PC-3 (cell line): ENCODE data around the gene TBXA2R. TPM values are rescaled to one million over a fixed set of nuclear protein-coding genes. Genes with fewer than 3 reads are reported as not detected.

Source experiments
- ATAC-seq: fragments of 200-7000 bp; cut with Tn5 transposase; 2 replicates; pipeline ENCODE4 v1.9.1; 2020; ENCODE audit warnings: mild to moderate bottlenecking, moderate library complexity
- BruUV-seq: library from RNA; stranded (reverse); fragments of 400-500 nt; replicated peaks from 2 replicates; lab custom pipeline; 2021; lab: Mats Ljungman, UMichigan
- CTCF ChIA-PET: fragments of 300-600 bp; sonication (Branson Sonifier 250); formaldehyde crosslinking; loops from one replicate; lab custom pipeline; 2022; ENCODE audit warnings: antibody characterized with exemption; lab: Charles Lee
- POLR2A ChIA-PET: fragments of 300-600 bp; sonication (Branson Sonifier 250); formaldehyde crosslinking; loops from one replicate; lab custom pipeline; 2022; ENCODE audit warnings: antibody characterized with exemption; ENCODE audit not compliant: unreplicated experiment; lab: Charles Lee
- DNase-seq: peaks from one replicate; pipeline ENCODE4 v3.0.0-alpha.2; 2015
- H2AFZ ChIP-seq: fragments of 300-600 bp; sonication (generic); 2 replicates; pipeline ENCODE4 v1.6.0; 2016; ENCODE audit warnings: antibody characterized with exemption, low read length
- H3F3A ChIP-seq: fragments of 300-600 bp; sonication (generic); one replicate; pipeline ENCODE4 v1.6.0; 2017; ENCODE audit warnings: antibody characterized with exemption, low read length, control low read depth, mild to moderate bottlenecking; ENCODE audit not compliant: unreplicated experiment
- H3K27ac ChIP-seq: fragments of 300-600 bp; sonication (generic); 2 replicates; pipeline ENCODE4 v1.5.1; 2016; ENCODE audit warnings: mild to moderate bottlenecking, low read length
- H3K27me3 ChIP-seq: fragments of 300-600 bp; sonication (generic); 2 replicates; pipeline ENCODE4 v1.6.1; 2016; ENCODE audit warnings: low read length, mixed read lengths
- H3K36me3 ChIP-seq: fragments of 300-600 bp; sonication (generic); 2 replicates; pipeline ENCODE4 v1.6.1; 2016; ENCODE audit warnings: low read depth, mixed run types, low read length, mixed read lengths
- H3K4me1 ChIP-seq: fragments of 300-600 bp; sonication (generic); 2 replicates; pipeline ENCODE4 v1.5.1; 2016; ENCODE audit warnings: low read length; ENCODE audit not compliant: insufficient read depth
- H3K4me2 ChIP-seq: fragments of 300-600 bp; sonication (generic); 2 replicates; pipeline ENCODE4 v1.6.0; 2016; ENCODE audit warnings: low read length
- H3K4me3 ChIP-seq: fragments of 300-600 bp; sonication (generic); 2 replicates; pipeline ENCODE4 v1.5.1; 2016; ENCODE audit warnings: mild to moderate bottlenecking, low read length, mixed read lengths
- H3K79me2 ChIP-seq: fragments of 300-600 bp; sonication (generic); 2 replicates; pipeline ENCODE4 v1.6.1; 2017; ENCODE audit warnings: low read length, mixed read lengths
- H3K9ac ChIP-seq: fragments of 300-600 bp; sonication (generic); 2 replicates; pipeline ENCODE4 v1.6.0; 2016; ENCODE audit warnings: mild to moderate bottlenecking, low read length
- H3K9me2 ChIP-seq: fragments of 300-600 bp; sonication (generic); replicated peaks from 2 replicates; pipeline ENCODE4 v1.6.1; 2016; ENCODE audit warnings: mixed run types, low read length, mixed read lengths
- H3K9me3 ChIP-seq: fragments of 300-600 bp; sonication (generic); 2 replicates; pipeline ENCODE4 v1.6.1; 2016; ENCODE audit warnings: low read length, mixed read lengths
- H4K20me1 ChIP-seq: fragments of 300-600 bp; sonication (generic); 2 replicates; pipeline ENCODE4 v1.6.1; 2016; ENCODE audit warnings: low read length, mixed read lengths
- EZH2 ChIP-seq: fragments of 300-600 bp; sonication (generic); IDR thresholded peaks from one replicate; pipeline ENCODE4 v1.6.1; 2017; ENCODE audit warnings: antibody characterized with exemption, mild to moderate bottlenecking, low read length; ENCODE audit not compliant: unreplicated experiment
- EZH2phosphoT487 ChIP-seq: fragments of 300-600 bp; sonication (generic); IDR thresholded peaks from 2 replicates; pipeline ENCODE4 v1.6.1; 2018; ENCODE audit warnings: mild to moderate bottlenecking, antibody characterized with exemption, low read length, borderline replicate concordance
- intact Hi-C: fragments of 100-400 bp; cut with micrococcal nuclease; formaldehyde crosslinking; loops from 2 replicates; pipeline ENCODE4 v1.9.0; 2023
- total RNA-seq: library from RNA; depleted of rRNA; stranded (reverse); fragments of >200 nt; gene quantifications from 2 replicates; pipeline ENCODE4 v1.2.3, GENCODE V29; 2014
- TF ChIP-seq, protein P1 (sequence below): fragments of 300-600 bp; sonication (generic); conservative IDR thresholded peaks from 2 replicates; pipeline ENCODE4 v1.5.1; 2017; ENCODE audit warnings: antibody characterized with exemption, low read depth, mild to moderate bottlenecking, low read length

Gene TBXA2R
- total RNA-seq, 1 experiment from 2014 or later = 0.77 TPM

GRCh38 chr19:3652422-3652821 is 45.7 kb upstream of the TBXA2R start:
- no peak overlapping the region for H3K27ac ChIP-seq
- CTCF ChIA-PET = no interaction called here
- H3K9me2 ChIP-seq = no peaks in the 10 kb centered on the region
- H3K79me2 ChIP-seq = no peaks in the 10 kb centered on the region
- H3K4me3 ChIP-seq = no peak overlapping the region
- no peaks in the 10 kb centered on the region for H4K20me1 ChIP-seq
- no peaks in the 10 kb centered on the region for H3K27me3 ChIP-seq
- H3K9me3 ChIP-seq = no peaks in the 10 kb centered on the region
- no peaks in the 10 kb centered on the region for H3K36me3 ChIP-seq
- POLR2A ChIA-PET = no interaction called here
- intact Hi-C loops = no loop called here
- peaks cover 20% of the 10 kb centered on the region for H3K4me1 ChIP-seq
- DNase-seq (no peak), ATAC-seq (no peak)
- no peaks in the 10 kb centered on the region for H3F3A ChIP-seq
- TF ChIP-seq EZH2 = no peak
- TF ChIP-seq EZH2phosphoT487 = no peak
- TF ChIP-seq, protein P1, sequence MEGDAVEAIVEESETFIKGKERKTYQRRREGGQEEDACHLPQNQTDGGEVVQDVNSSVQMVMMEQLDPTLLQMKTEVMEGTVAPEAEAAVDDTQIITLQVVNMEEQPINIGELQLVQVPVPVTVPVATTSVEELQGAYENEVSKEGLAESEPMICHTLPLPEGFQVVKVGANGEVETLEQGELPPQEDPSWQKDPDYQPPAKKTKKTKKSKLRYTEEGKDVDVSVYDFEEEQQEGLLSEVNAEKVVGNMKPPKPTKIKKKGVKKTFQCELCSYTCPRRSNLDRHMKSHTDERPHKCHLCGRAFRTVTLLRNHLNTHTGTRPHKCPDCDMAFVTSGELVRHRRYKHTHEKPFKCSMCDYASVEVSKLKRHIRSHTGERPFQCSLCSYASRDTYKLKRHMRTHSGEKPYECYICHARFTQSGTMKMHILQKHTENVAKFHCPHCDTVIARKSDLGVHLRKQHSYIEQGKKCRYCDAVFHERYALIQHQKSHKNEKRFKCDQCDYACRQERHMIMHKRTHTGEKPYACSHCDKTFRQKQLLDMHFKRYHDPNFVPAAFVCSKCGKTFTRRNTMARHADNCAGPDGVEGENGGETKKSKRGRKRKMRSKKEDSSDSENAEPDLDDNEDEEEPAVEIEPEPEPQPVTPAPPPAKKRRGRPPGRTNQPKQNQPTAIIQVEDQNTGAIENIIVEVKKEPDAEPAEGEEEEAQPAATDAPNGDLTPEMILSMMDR = no peak
- no TSS peak for BruUV-seq
- H2AFZ ChIP-seq = no peak overlapping the region
- H3K9ac ChIP-seq = no peak overlapping the region
- H3K4me2 ChIP-seq = no peak overlapping the region

- Histone ChIP-seq H3K79me2 (no peaks in the 10 kb centered on the region), H3K9me2 (no peaks in the 10 kb centered on the region), H3K9me3 (no peaks in the 10 kb centered on the region), H3K4me1 (peaks cover 16% of the 10 kb centered on the region), H3K4me3 (no peak overlapping the region), H3K36me3 (no peaks in the 10 kb centered on the region), H2AFZ (no peak overlapping the region), H3K4me2 (no peak overlapping the region), H3K9ac (no peak overlapping the region), H3K27me3 (no peaks in the 10 kb centered on the region), H3K27ac (no peak overlapping the region), H4K20me1 (no peaks in the 10 kb centered on the region), H3F3A (no peaks in the 10 kb centered on the region)
- POLR2A ChIA-PET = no interaction called here
- intact Hi-C loops = no loop called here
- no TSS peak for BruUV-seq
- CTCF ChIA-PET = no interaction called here
- DNase-seq = no peak
- TF ChIP-seq EZH2phosphoT487 (no peak), EZH2 (no peak)
- TF ChIP-seq, protein P1 = no peak
- ATAC-seq = no peak
These were observed 45.0 kb upstream of the TBXA2R start for GRCh38 chr19:3651684-3652083.

- no peak for ATAC-seq
- no peak overlapping the region for H3K4me2 ChIP-seq
- POLR2A ChIA-PET = no interaction called here
- H3K9me3 ChIP-seq = no peaks in the 10 kb centered on the region
- no peaks in the 10 kb centered on the region for H4K20me1 ChIP-seq
- no peak overlapping the region for H3K9ac ChIP-seq
- H3K4me1 ChIP-seq = no peaks in the 10 kb centered on the region
- H3K27ac ChIP-seq = no peak overlapping the region
- no TSS peak for BruUV-seq
- no peaks in the 10 kb centered on the region for H3F3A ChIP-seq
- H3K36me3 ChIP-seq = no peaks in the 10 kb centered on the region
- H3K79me2 ChIP-seq = no peaks in the 10 kb centered on the region
- TF ChIP-seq EZH2 = no peak
- TF ChIP-seq, protein P1 = no peak
- TF ChIP-seq EZH2phosphoT487 = no peak
- CTCF ChIA-PET = no interaction called here
- no peak for DNase-seq
- H3K27me3 ChIP-seq = no peaks in the 10 kb centered on the region
- H2AFZ ChIP-seq = no peak overlapping the region
- no peaks in the 10 kb centered on the region for H3K9me2 ChIP-seq
- intact Hi-C loops = no loop called here
- H3K4me3 ChIP-seq = no peak overlapping the region
These were observed 43.2 kb upstream of the TBXA2R start for GRCh38 chr19:3649888-3650287.
